HUES48 (cell line): ENCODE data around the gene TOGARAM1.

Experiments used
- H3K27ac ChIP-seq: one replicate; pipeline ENCODE4 v1.7.0; 2013; ENCODE audit warnings: low read depth, low read length, inconsistent platforms
- H3K27me3 ChIP-seq: 2 replicates; pipeline ENCODE4 v1.6.1; 2013; ENCODE audit warnings: mild to moderate bottlenecking, low read length; ENCODE audit not compliant: control insufficient read depth, insufficient read depth
- H3K36me3 ChIP-seq: 2 replicates; pipeline ENCODE4 v1.6.1; 2013; ENCODE audit warnings: low read length; ENCODE audit not compliant: control insufficient read depth, insufficient read depth
- H3K4me1 ChIP-seq: 2 replicates; pipeline ENCODE4 v1.6.1; 2013; ENCODE audit warnings: mild to moderate bottlenecking, low read length; ENCODE audit not compliant: control insufficient read depth, insufficient read depth
- H3K4me3 ChIP-seq: 2 replicates; pipeline ENCODE4 v1.5.1; 2013; ENCODE audit warnings: mild to moderate bottlenecking, low read depth, low read length
- H3K9ac ChIP-seq: 2 replicates; pipeline ENCODE4 v1.6.1; 2013; ENCODE audit warnings: mild to moderate bottlenecking, low read depth, low read length, moderate library complexity
- H3K9me3 ChIP-seq: 2 replicates; pipeline ENCODE4 v1.6.1; 2013; ENCODE audit warnings: low read length; ENCODE audit not compliant: control insufficient read depth, insufficient read depth

Gene TOGARAM1

GRCh38 chr14:44963044-44963528 lies 1.1 kb downstream of the TOGARAM1 start:
- Histone ChIP-seq H3K4me1 (peaks cover 37% of the 10 kb centered on the region), H3K9ac (peak overlapping the region; percentile 68; the same call in 1 of the 2 replicates), H3K36me3 (no peaks in the 10 kb centered on the region), H3K27me3 (no peaks in the 10 kb centered on the region), H3K27ac (no peak overlapping the region), H3K4me3 (peak overlapping the region; percentile 82), H3K9me3 (no peaks in the 10 kb centered on the region)

- H3K27me3 ChIP-seq = no peaks in the 10 kb centered on the region
- no peak overlapping the region for H3K27ac ChIP-seq
- H3K4me3 ChIP-seq = peak overlapping the region; percentile 82
- no peaks in the 10 kb centered on the region for H3K36me3 ChIP-seq
- H3K9me3 ChIP-seq = no peaks in the 10 kb centered on the region
- H3K4me1 ChIP-seq = peaks cover 37% of the 10 kb centered on the region
- H3K9ac ChIP-seq = no peak overlapping the region
These were observed 1.9 kb downstream of the TOGARAM1 start for GRCh38 chr14:44963775-44964380.

GRCh38 chr14:44966601-44967336 lies 4.8 kb downstream of the TOGARAM1 start:
- no peaks in the 10 kb centered on the region for H3K36me3 ChIP-seq
- no peak overlapping the region for H3K27ac ChIP-seq
- H3K9ac ChIP-seq = no peak overlapping the region
- H3K4me1 ChIP-seq = peaks cover 24% of the 10 kb centered on the region
- no peaks in the 10 kb centered on the region for H3K27me3 ChIP-seq
- no peaks in the 10 kb centered on the region for H3K9me3 ChIP-seq
- H3K4me3 ChIP-seq = peak overlapping the region; percentile 45

- Histone ChIP-seq H3K36me3 (no peaks in the 10 kb centered on the region), H3K4me3 (no peak overlapping the region), H3K27ac (no peak overlapping the region), H3K27me3 (no peaks in the 10 kb centered on the region), H3K9ac (no peak overlapping the region), H3K4me1 (peaks cover 19% of the 10 kb centered on the region), H3K9me3 (no peaks in the 10 kb centered on the region)
These were observed 6.7 kb downstream of the TOGARAM1 start for GRCh38 chr14:44968714-44969113.

GRCh38 chr14:44970907-44971306 lies 8.9 kb downstream of the TOGARAM1 start:
- H3K4me1 ChIP-seq = peaks cover 6% of the 10 kb centered on the region; the same call in 1 of the 2 replicates
- H3K27ac ChIP-seq = no peak overlapping the region
- no peak overlapping the region for H3K9ac ChIP-seq
- no peak overlapping the region for H3K4me3 ChIP-seq
- no peaks in the 10 kb centered on the region for H3K27me3 ChIP-seq
- no peaks in the 10 kb centered on the region for H3K36me3 ChIP-seq
- H3K9me3 ChIP-seq = no peaks in the 10 kb centered on the region

- Histone ChIP-seq H3K9me3 (no peaks in the 10 kb centered on the region), H3K27ac (no peak overlapping the region), H3K27me3 (no peaks in the 10 kb centered on the region), H3K4me3 (no peak overlapping the region), H3K36me3 (no peaks in the 10 kb centered on the region), H3K9ac (no peak overlapping the region), H3K4me1 (peaks cover 6% of the 10 kb centered on the region; the same call in 1 of the 2 replicates)
These were observed 9.5 kb downstream of the TOGARAM1 start for GRCh38 chr14:44971459-44971858.

GRCh38 chr14:44979273-44979672 lies 17.3 kb downstream of the TOGARAM1 start:
- H3K27me3 ChIP-seq = no peaks in the 10 kb centered on the region
- no peaks in the 10 kb centered on the region for H3K36me3 ChIP-seq
- no peak overlapping the region for H3K4me3 ChIP-seq
- H3K9me3 ChIP-seq = no peaks in the 10 kb centered on the region
- H3K9ac ChIP-seq = no peak overlapping the region
- H3K4me1 ChIP-seq = no peaks in the 10 kb centered on the region
- H3K27ac ChIP-seq = no peak overlapping the region

- Histone ChIP-seq H3K4me3 (no peak overlapping the region), H3K9ac (no peak overlapping the region), H3K9me3 (no peaks in the 10 kb centered on the region), H3K27ac (no peak overlapping the region), H3K27me3 (no peaks in the 10 kb centered on the region), H3K4me1 (no peaks in the 10 kb centered on the region), H3K36me3 (no peaks in the 10 kb centered on the region)
These were observed 17.9 kb downstream of the TOGARAM1 start for GRCh38 chr14:44979740-44980356.

GRCh38 chr14:44981198-44981597 lies 19.2 kb downstream of the TOGARAM1 start:
- no peak overlapping the region for H3K9ac ChIP-seq
- H3K36me3 ChIP-seq = no peaks in the 10 kb centered on the region
- no peaks in the 10 kb centered on the region for H3K27me3 ChIP-seq
- no peak overlapping the region for H3K27ac ChIP-seq
- H3K9me3 ChIP-seq = no peaks in the 10 kb centered on the region
- no peaks in the 10 kb centered on the region for H3K4me1 ChIP-seq
- H3K4me3 ChIP-seq = no peak overlapping the region

GRCh38 chr14:44982594-44982993 lies 20.6 kb downstream of the TOGARAM1 start:
- no peak overlapping the region for H3K9ac ChIP-seq

GRCh38 chr14:44988694-44989093 lies 26.7 kb downstream of the TOGARAM1 start:
- no peak overlapping the region for H3K4me3 ChIP-seq
- no peaks in the 10 kb centered on the region for H3K4me1 ChIP-seq
- H3K27me3 ChIP-seq = no peaks in the 10 kb centered on the region
- H3K27ac ChIP-seq = no peak overlapping the region
- no peaks in the 10 kb centered on the region for H3K36me3 ChIP-seq
- no peaks in the 10 kb centered on the region for H3K9me3 ChIP-seq
- no peak overlapping the region for H3K9ac ChIP-seq

More at GRCh38 chr14:44982594-44982993, 20.6 kb downstream of the TOGARAM1 start:
- no peak overlapping the region for H3K27ac ChIP-seq
- no peak overlapping the region for H3K4me3 ChIP-seq
- no peaks in the 10 kb centered on the region for H3K4me1 ChIP-seq
- no peaks in the 10 kb centered on the region for H3K36me3 ChIP-seq
- no peaks in the 10 kb centered on the region for H3K27me3 ChIP-seq
- H3K9me3 ChIP-seq = no peaks in the 10 kb centered on the region
